Endothelial cell of umbilical vein (primary cell): ENCODE measurements around the gene MTMR11.

ENCODE experiments used
- CTCF ChIP-seq, 2 donors: IDR thresholded peaks; 1 replicate in 1 of 2; 2 replicates in 1 of 2; pipeline ENCODE4 v1.5.1; 2011; ENCODE audit warnings: low read length in 2 of 2, mild to moderate bottlenecking in 2 of 2, moderate library complexity in 2 of 2, control low read depth in 1 of 2, inconsistent platforms in 1 of 2, low read depth in 1 of 2; ENCODE audit not compliant: insufficient read depth in 1 of 2; ENCODE audit errors: extremely low read depth in 1 of 2
- EZH2 ChIP-seq: IDR thresholded peaks from 2 replicates; pipeline ENCODE4 v1.6.1; 2012; ENCODE audit warnings: borderline replicate concordance, low read depth, mild to moderate bottlenecking, moderate library complexity, low read length, inconsistent platforms; ENCODE audit not compliant: severe bottlenecking
- JUN ChIP-seq: IDR thresholded peaks from 2 replicates; pipeline ENCODE4 v1.6.1; 2011; ENCODE audit warnings: borderline replicate concordance, low read depth; ENCODE audit not compliant: insufficient read length, insufficient read depth
- MAX ChIP-seq: IDR thresholded peaks from 2 replicates; pipeline ENCODE4 v1.6.1; 2011; ENCODE audit not compliant: insufficient read depth, insufficient read length
- MYC ChIP-seq: IDR thresholded peaks from one replicate; pipeline ENCODE4 v1.6.1; 2011; ENCODE audit warnings: mild to moderate bottlenecking, low read depth, low read length
- POLR2A ChIP-seq: IDR thresholded peaks from 2 replicates; pipeline ENCODE4 v1.6.1; 2012; ENCODE audit warnings: low read depth, mild to moderate bottlenecking, control low read depth, low read length
- POLR2AphosphoS5 ChIP-seq: IDR thresholded peaks from 2 replicates; pipeline ENCODE4 v1.6.1; 2012; ENCODE audit warnings: low read depth, mild to moderate bottlenecking, control low read depth, low read length, moderate library complexity; ENCODE audit not compliant: insufficient read depth

GRCh38 chr1:149884433-149885338 is 52.0 kb downstream of the MTMR11 start:
- TF ChIP-seq CTCF (IDR thresholded peaks at IDR 0.05; ENCODE audit: extremely low read depth in 1 of 2, insufficient read depth in 1 of 2, low read depth in 1 of 2, low read length in 2 of 2): no peak
- no peak for TF ChIP-seq POLR2A
- no peak for TF ChIP-seq MAX
- no peak for TF ChIP-seq EZH2
- TF ChIP-seq POLR2AphosphoS5: no peak
- TF ChIP-seq MYC: no peak
- no peak for TF ChIP-seq JUN
